Urinary bladder (tissue), 4 donors: ENCODE measurements around the gene MYB. TPM values are rescaled to one million over a fixed set of nuclear protein-coding genes. Genes with fewer than 3 reads are reported as not detected.
"Not testable (repeated sequence)": the region's sequence is repeated elsewhere in the genome, so short reads cannot be mapped to it uniquely, and the experiment has no call there.

ENCODE experiments used
- DNase-seq: peaks from one replicate; pipeline ENCODE4 v3.0.0-alpha.2; 2015; ENCODE audit errors: extremely low spot score
- H3K27ac ChIP-seq: one replicate; pipeline ENCODE4 v1.5.1; 2013; ENCODE audit warnings: low read depth, mild to moderate bottlenecking, moderate library complexity
- H3K36me3 ChIP-seq: one replicate; pipeline ENCODE4 v1.6.1; 2013; ENCODE audit warnings: mild to moderate bottlenecking, moderate library complexity; ENCODE audit not compliant: insufficient read depth
- H3K4me1 ChIP-seq: one replicate; pipeline ENCODE4 v1.6.1; 2013; ENCODE audit warnings: mild to moderate bottlenecking, moderate library complexity; ENCODE audit not compliant: insufficient read depth
- H3K4me3 ChIP-seq: one replicate; pipeline ENCODE4 v1.5.1; 2013; ENCODE audit warnings: low read depth, low read length
- whole genome bisulfite sequencing: extraction: QIAGEN DNeasy Blood & Tissue Kit; methylation state at CpG from one replicate; pipeline ENCODE4 v1.1.7; 2013; 5-methylcytosine and 5-hydroxymethylcytosine counted together
- polyA plus RNA-seq: library from polyadenylated mRNA; stranded (reverse); fragments of 200-250 nt; gene quantifications from one replicate; pipeline ENCODE4 v1.2.3, GENCODE V29; 2013
- total RNA-seq: library from RNA; depleted of rRNA; stranded (reverse); fragments of >200 nt; gene quantifications from one replicate; pipeline ENCODE4 v1.2.3, GENCODE V29; 2014
- donor health status: healthy with polysubstance abuse.
- donor health status: healthy.

The MYB gene
- total and polyA plus RNA-seq, 2 donors = 0.18 to 2.1 TPM

GRCh38 chr6:135150481-135150880 lies 30.6 kb upstream of the MYB start:
- H3K27ac ChIP-seq, DNase-seq, H3K4me3 ChIP-seq, H3K4me1 ChIP-seq, H3K36me3 ChIP-seq: not testable (repeated sequence)
- WGBS = 95% methylated on average over 2 of the region's 2 CpGs

- DNase-seq, H3K36me3 ChIP-seq, H3K4me3 ChIP-seq, H3K4me1 ChIP-seq, H3K27ac ChIP-seq: not testable (repeated sequence)
- 94% methylated on average over 2 of the region's 2 CpGs for WGBS
These were observed 27.0 kb upstream of the MYB start for GRCh38 chr6:135154125-135154524.

GRCh38 chr6:135158397-135158796 lies 22.7 kb upstream of the MYB start:
- Histone ChIP-seq H3K27ac (no peak overlapping the region), H3K36me3 (no peaks in the 10 kb centered on the region), H3K4me3 (no peak overlapping the region), H3K4me1 (no peaks in the 10 kb centered on the region)
- DNase-seq = no peak
- 83% methylated on average over 4 of the region's 4 CpGs for WGBS

GRCh38 chr6:135159531-135159930 lies 21.6 kb upstream of the MYB start:
- WGBS = 57% methylated on average over 3 of the region's 3 CpGs
- Histone ChIP-seq H3K4me3 (no peak overlapping the region), H3K36me3 (no peaks in the 10 kb centered on the region), H3K4me1 (no peaks in the 10 kb centered on the region), H3K27ac (no peak overlapping the region)
- DNase-seq = no peak

- Histone ChIP-seq H3K27ac (no peak overlapping the region), H3K36me3 (no peaks in the 10 kb centered on the region), H3K4me1 (no peaks in the 10 kb centered on the region), H3K4me3 (no peak overlapping the region)
- WGBS = 86% methylated on average over 3 of the region's 3 CpGs
- DNase-seq = no peak
These were observed 19.4 kb upstream of the MYB start for GRCh38 chr6:135161411-135162395.

GRCh38 chr6:135162678-135163439 lies 18.2 kb upstream of the MYB start:
- H3K4me1 ChIP-seq = no peaks in the 10 kb centered on the region
- no peaks in the 10 kb centered on the region for H3K36me3 ChIP-seq
- no peak for DNase-seq
- H3K27ac ChIP-seq = no peak overlapping the region
- WGBS = 38% methylated on average over 10 of the region's 10 CpGs
- no peak overlapping the region for H3K4me3 ChIP-seq

- 91% methylated on average over 3 of the region's 3 CpGs for WGBS
- no peak overlapping the region for H3K27ac ChIP-seq
- no peaks in the 10 kb centered on the region for H3K4me1 ChIP-seq
- DNase-seq = no peak
- no peaks in the 10 kb centered on the region for H3K36me3 ChIP-seq
- no peak overlapping the region for H3K4me3 ChIP-seq
These were observed 17.7 kb upstream of the MYB start for GRCh38 chr6:135163440-135163738.

- H3K4me1 ChIP-seq, DNase-seq, H3K4me3 ChIP-seq, H3K27ac ChIP-seq, H3K36me3 ChIP-seq: not testable (repeated sequence)
- 88% methylated on average over 6 of the region's 6 CpGs for WGBS
These were observed 16.7 kb upstream of the MYB start for GRCh38 chr6:135164387-135164786.

- 85% methylated on average over 2 of the region's 2 CpGs for WGBS
- H3K4me1 ChIP-seq = no peaks in the 10 kb centered on the region
These were observed 16.1 kb upstream of the MYB start for GRCh38 chr6:135165031-135165430.

GRCh38 chr6:135166515-135166914 lies 14.6 kb upstream of the MYB start:
- Histone ChIP-seq H3K4me1 (no peaks in the 10 kb centered on the region), H3K36me3 (no peaks in the 10 kb centered on the region), H3K4me3 (no peak overlapping the region), H3K27ac (no peak overlapping the region)
- 94% methylated on average over 3 of the region's 3 CpGs for WGBS
- DNase-seq = no peak

More at GRCh38 chr6:135165031-135165430, 16.1 kb upstream of the MYB start:
- H3K27ac ChIP-seq = no peak overlapping the region
- H3K4me3 ChIP-seq = no peak overlapping the region
- H3K36me3 ChIP-seq = no peaks in the 10 kb centered on the region
- no peak for DNase-seq

GRCh38 chr6:135167617-135168016 lies 13.5 kb upstream of the MYB start:
- Histone ChIP-seq H3K4me3 (no peak overlapping the region), H3K4me1 (no peaks in the 10 kb centered on the region), H3K36me3 (no peaks in the 10 kb centered on the region), H3K27ac (no peak overlapping the region)
- WGBS = 79% methylated on average over 1 of the region's 1 CpG
- no peak for DNase-seq

GRCh38 chr6:135168766-135169165 lies 12.3 kb upstream of the MYB start:
- no peak for DNase-seq
- no peak overlapping the region for H3K4me3 ChIP-seq
- H3K36me3 ChIP-seq = no peaks in the 10 kb centered on the region
- no peaks in the 10 kb centered on the region for H3K4me1 ChIP-seq
- no peak overlapping the region for H3K27ac ChIP-seq

- Histone ChIP-seq H3K27ac (no peak overlapping the region), H3K36me3 (no peaks in the 10 kb centered on the region), H3K4me1 (no peaks in the 10 kb centered on the region), H3K4me3 (no peak overlapping the region)
- DNase-seq = no peak
- 70% methylated on average over 2 of the region's 2 CpGs for WGBS
These were observed 10.9 kb upstream of the MYB start for GRCh38 chr6:135170238-135170637.

- no peak overlapping the region for H3K4me3 ChIP-seq
- WGBS = 76% methylated on average over 3 of the region's 3 CpGs
These were observed 10.3 kb upstream of the MYB start for GRCh38 chr6:135170849-135171248.

More at GRCh38 chr6:135170849-135171248, 10.3 kb upstream of the MYB start:
- DNase-seq = no peak
- no peaks in the 10 kb centered on the region for H3K36me3 ChIP-seq
- no peak overlapping the region for H3K27ac ChIP-seq
- no peaks in the 10 kb centered on the region for H3K4me1 ChIP-seq
